B cell (primary cell): ENCODE results near the gene TRAF3. TPM values are rescaled to one million over a fixed set of nuclear protein-coding genes. Genes with fewer than 3 reads are reported as not detected.

Experiments used
- ATAC-seq: fragments of 200-7000 bp; cut with Tn5 transposase; one replicate; pipeline ENCODE4 v1.10.0; 2021; ENCODE audit warnings: low read depth, mild to moderate bottlenecking, moderate number of reproducible peaks, moderate library complexity
- CTCF ChIA-PET: fragments of 350-600 bp; sonication (Branson Sonifier 250); formaldehyde crosslinking; loops from one replicate; lab custom pipeline; 2021; ENCODE audit warnings: antibody characterized with exemption, inconsistent platforms; lab: Charles Lee
- POLR2A ChIA-PET: fragments of 350-600 bp; sonication (Branson Sonifier 250); formaldehyde crosslinking; loops from one replicate; lab custom pipeline; 2021; ENCODE audit warnings: antibody characterized with exemption; lab: Charles Lee
- DNase-seq: peaks from one replicate; pipeline ENCODE4 v3.0.0; 2013
- H2AFZ ChIP-seq: 2 replicates; pipeline ENCODE4 v1.6.1; 2012; ENCODE audit warnings: mild to moderate bottlenecking, low read depth, low read length; ENCODE audit not compliant: insufficient read depth, poor library complexity, severe bottlenecking
- H3K27ac ChIP-seq, 2 donors: 1 replicate in 1 of 2; 2 replicates in 1 of 2; pipeline ENCODE4 v1.5.1; 2012 to 2013; ENCODE audit warnings: low read length in 2 of 2, mild to moderate bottlenecking in 2 of 2, moderate library complexity in 1 of 2
- H3K27me3 ChIP-seq, 4 experiments: fragments of 200-600 bp in 1 of 4; sonication (generic) in 1 of 4; replicated peaks in 1 of 4; 1 replicate in 2 of 4; 2 replicates in 2 of 4; pipeline versions ENCODE4 v1.6.1 to v1.7.0; 2013 to 2016; ENCODE audit warnings: low read length in 3 of 4, mild to moderate bottlenecking in 2 of 4, mixed read lengths in 1 of 4, moderate library complexity in 1 of 4; ENCODE audit not compliant: insufficient read depth in 4 of 4, control insufficient read depth in 3 of 4; ENCODE audit errors: control extremely low read depth in 1 of 4
- H3K36me3 ChIP-seq, 2 experiments: replicated peaks in 1 of 2; 1 replicate in 1 of 2; 2 replicates in 1 of 2; pipeline versions ENCODE4 v1.6.1 to v1.7.1; 2013; ENCODE audit warnings: low read length in 1 of 2; ENCODE audit not compliant: insufficient read depth in 2 of 2, control insufficient read depth in 1 of 2; ENCODE audit errors: control extremely low read depth in 1 of 2, extremely low read depth in 1 of 2
- H3K4me1 ChIP-seq, 2 donors: fragments of 200-600 bp in 1 of 2; sonication (generic) in 1 of 2; 1 replicate in 1 of 2; 2 replicates in 1 of 2; pipeline versions ENCODE4 v1.5.1 to v1.6.1; 2013 to 2017; ENCODE audit warnings: low read length in 2 of 2; ENCODE audit not compliant: control insufficient read depth in 2 of 2, insufficient read depth in 2 of 2
- H3K4me2 ChIP-seq: replicated peaks from 2 replicates; pipeline ENCODE3; 2012; ENCODE audit warnings: mild to moderate bottlenecking, low read depth, low read length; ENCODE audit not compliant: poor library complexity, severe bottlenecking
- H3K4me3 ChIP-seq, 5 experiments: fragments of 200-600 bp in 1 of 5; sonication (generic) in 1 of 5; 1 replicate in 3 of 5; 2 replicates in 2 of 5; pipeline versions ENCODE4 v1.5.1 to v1.7.0; 2011 to 2016; ENCODE audit warnings: low read length in 4 of 5, mild to moderate bottlenecking in 4 of 5, low read depth in 2 of 5, control low read depth in 1 of 5, moderate library complexity in 1 of 5; ENCODE audit not compliant: insufficient read depth in 1 of 5; ENCODE audit errors: control extremely low read depth in 1 of 5, extremely low read depth in 1 of 5
- H3K79me2 ChIP-seq: fragments of 200-600 bp; sonication (generic); one replicate; pipeline ENCODE4 v1.6.0; 2016; ENCODE audit warnings: low read length; ENCODE audit not compliant: control insufficient read depth, insufficient read depth
- H3K9ac ChIP-seq: fragments of 200-600 bp; sonication (generic); 2 replicates; pipeline ENCODE4 v1.6.1; 2017; ENCODE audit warnings: mild to moderate bottlenecking, low read length, moderate library complexity
- H3K9me3 ChIP-seq, 3 donors: one replicate each; pipeline versions ENCODE4 v1.6.1 to v1.7.1; 2013; ENCODE audit warnings: low read length in 2 of 3; ENCODE audit not compliant: control insufficient read depth in 2 of 3, insufficient read depth in 1 of 3; ENCODE audit errors: control extremely low read depth in 1 of 3
- H4K20me1 ChIP-seq: 2 replicates; pipeline ENCODE4 v1.6.0; 2012; ENCODE audit warnings: mild to moderate bottlenecking, low read length; ENCODE audit not compliant: insufficient read depth, control insufficient read depth, poor library complexity, severe bottlenecking
- H3K27ac Mint-ChIP-seq: one replicate; pipeline ENCODE4 v1.8.0; 2021; ENCODE audit warnings: mixed read lengths
- H3K27me3 Mint-ChIP-seq: one replicate; pipeline ENCODE4 v1.8.0; 2021; ENCODE audit warnings: mixed read lengths
- H3K4me1 Mint-ChIP-seq: one replicate; pipeline ENCODE4 v1.8.0; 2021; ENCODE audit warnings: mixed read lengths
- H3K4me3 Mint-ChIP-seq: one replicate; pipeline ENCODE4 v1.8.0; 2021; ENCODE audit warnings: mixed read lengths
- H3K9me3 Mint-ChIP-seq: one replicate; pipeline ENCODE4 v1.8.0; 2022; ENCODE audit warnings: mixed read lengths; ENCODE audit not compliant: insufficient read depth
- EZH2 ChIP-seq: IDR thresholded peaks from 2 replicates; pipeline ENCODE4 v1.6.1; 2012; ENCODE audit warnings: borderline replicate concordance, low read depth, mild to moderate bottlenecking, moderate library complexity, low read length; ENCODE audit not compliant: insufficient read depth, poor library complexity, severe bottlenecking
- WGBS: methylation state at CpG from one replicate; pipeline ENCODE4 v1.1.5; 2013; ENCODE audit warnings: missing lambda C conversion rate; ENCODE audit not compliant: insufficient coverage; 5-methylcytosine and 5-hydroxymethylcytosine counted together
- intact Hi-C: fragments of 100-400 bp; cut with micrococcal nuclease; formaldehyde crosslinking; loops from one replicate; pipeline ENCODE4 v1.10.0; 2022
- polyA plus RNA-seq: library from polyadenylated mRNA; depleted of rRNA; stranded (reverse); fragments of >200 nt; gene quantifications from 2 replicates; pipeline ENCODE4 v1.2.3, GENCODE V29; 2012
- total RNA-seq, 2 donors: library from RNA; stranded (reverse); fragments of 120-200 nt in 1 of 2; gene quantifications; 1 replicate in 1 of 2; 2 replicates in 1 of 2; pipeline versions ENCODE4 v1.2.3 to v1.2.4, GENCODE V29; 2013 to 2022
- TF ChIP-seq, protein P1 (sequence below): fragments of 200-600 bp; IDR thresholded peaks from one replicate; pipeline ENCODE4 v1.8.0; 2022; ENCODE audit warnings: antibody characterized with exemption, mild to moderate bottlenecking

The TRAF3 gene
- total and polyA plus RNA-seq, 2 donors (not counting 1 experiment from before 2014, with no cell fraction given) = 42.8 to 89.8 TPM

DNA sequence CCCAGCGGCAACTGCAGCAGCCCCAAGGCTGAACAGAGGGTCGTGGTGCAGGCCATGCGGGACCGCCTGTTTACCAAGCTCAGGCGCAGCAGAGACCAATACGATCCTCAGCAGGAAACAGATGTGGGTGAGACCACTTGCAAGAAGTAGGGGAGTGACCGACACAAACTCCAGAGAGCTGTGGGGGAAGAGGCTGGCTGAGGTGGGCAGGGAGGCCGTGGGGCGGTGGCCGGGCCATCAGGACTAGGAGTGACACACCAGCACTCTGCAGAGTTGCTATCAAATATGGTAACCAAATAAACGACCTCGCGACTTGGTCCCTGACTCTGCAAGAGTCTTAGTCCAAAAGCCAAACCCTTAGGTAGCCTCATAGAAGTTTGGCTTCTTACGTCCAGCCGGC lies 175.9 kb downstream of the TRAF3 start:
- no peak overlapping the region for H3K9ac ChIP-seq
- TF ChIP-seq, protein P1, sequence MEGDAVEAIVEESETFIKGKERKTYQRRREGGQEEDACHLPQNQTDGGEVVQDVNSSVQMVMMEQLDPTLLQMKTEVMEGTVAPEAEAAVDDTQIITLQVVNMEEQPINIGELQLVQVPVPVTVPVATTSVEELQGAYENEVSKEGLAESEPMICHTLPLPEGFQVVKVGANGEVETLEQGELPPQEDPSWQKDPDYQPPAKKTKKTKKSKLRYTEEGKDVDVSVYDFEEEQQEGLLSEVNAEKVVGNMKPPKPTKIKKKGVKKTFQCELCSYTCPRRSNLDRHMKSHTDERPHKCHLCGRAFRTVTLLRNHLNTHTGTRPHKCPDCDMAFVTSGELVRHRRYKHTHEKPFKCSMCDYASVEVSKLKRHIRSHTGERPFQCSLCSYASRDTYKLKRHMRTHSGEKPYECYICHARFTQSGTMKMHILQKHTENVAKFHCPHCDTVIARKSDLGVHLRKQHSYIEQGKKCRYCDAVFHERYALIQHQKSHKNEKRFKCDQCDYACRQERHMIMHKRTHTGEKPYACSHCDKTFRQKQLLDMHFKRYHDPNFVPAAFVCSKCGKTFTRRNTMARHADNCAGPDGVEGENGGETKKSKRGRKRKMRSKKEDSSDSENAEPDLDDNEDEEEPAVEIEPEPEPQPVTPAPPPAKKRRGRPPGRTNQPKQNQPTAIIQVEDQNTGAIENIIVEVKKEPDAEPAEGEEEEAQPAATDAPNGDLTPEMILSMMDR = no peak
- TF ChIP-seq EZH2 = no peak
- H3K79me2 ChIP-seq = no peaks in the 10 kb centered on the region
- no peak overlapping the region for H2AFZ ChIP-seq
- Mint-ChIP-seq H3K27ac (no peak overlapping the region), H3K4me3 (no peak overlapping the region), H3K4me1 (peaks cover 15% of the 10 kb centered on the region), H3K27me3 (no peaks in the 10 kb centered on the region), H3K9me3 (no peaks in the 10 kb centered on the region)
- H3K4me1 ChIP-seq = peaks cover 17 to 20% of the 10 kb centered on the region in 2 donors
- no peaks in the 10 kb centered on the region for H4K20me1 ChIP-seq
- 82% methylated on average over 15 of the region's 15 CpGs for WGBS
- ChIA-PET POLR2A (no interaction called here), CTCF (no interaction called here)
- intact Hi-C loops = no loop called here
- no peak overlapping the region for H3K4me3 ChIP-seq
- peaks cover 0 to 36% of the 10 kb centered on the region in 2 experiments for H3K36me3 ChIP-seq
- H3K27ac ChIP-seq = no peak overlapping the region
- ATAC-seq (no peak), DNase-seq (no peak)
- no peaks in the 10 kb centered on the region for H3K9me3 ChIP-seq
- H3K4me2 ChIP-seq = no peak overlapping the region
- no peaks in the 10 kb centered on the region for H3K27me3 ChIP-seq

DNA sequence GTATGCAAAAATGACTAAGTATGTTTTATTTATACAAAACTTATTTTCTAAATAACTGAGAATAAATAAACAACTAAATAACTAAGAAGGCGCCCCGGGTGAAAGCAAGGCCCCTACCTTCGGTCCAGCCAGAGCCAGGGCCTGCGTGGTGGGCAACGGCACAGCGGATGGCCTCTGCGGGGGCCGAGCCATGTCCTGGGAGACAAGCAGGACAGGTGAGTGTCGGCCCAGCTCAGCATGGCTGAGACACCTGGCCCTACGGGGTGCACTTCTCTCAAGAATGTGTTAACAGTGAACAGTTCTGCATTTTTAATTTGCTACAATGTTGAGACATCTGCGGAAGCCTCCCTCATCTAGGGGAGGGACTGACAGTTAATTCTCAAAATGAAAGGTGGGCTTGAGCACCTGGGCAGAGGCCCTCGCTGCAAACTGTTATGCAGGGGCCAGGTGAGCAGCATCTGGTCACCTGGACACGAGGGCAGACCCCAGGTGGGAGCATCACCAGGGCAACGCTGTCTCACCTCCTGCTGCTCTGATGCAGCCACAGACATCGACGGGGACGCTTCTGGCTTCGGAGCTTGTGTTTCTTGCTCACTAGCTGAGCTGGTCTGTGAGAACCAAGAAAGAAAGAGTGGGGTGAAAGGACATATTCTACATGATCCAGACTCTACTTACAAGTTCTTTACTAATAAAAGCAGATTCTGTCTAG lies 177.0 kb downstream of the TRAF3 start:
- Histone ChIP-seq H4K20me1 (no peaks in the 10 kb centered on the region), H3K79me2 (no peaks in the 10 kb centered on the region), H3K27me3 (no peaks in the 10 kb centered on the region), H3K4me2 (no peak overlapping the region), H3K4me1 (peaks cover 11 to 12% of the 10 kb centered on the region in 2 donors), H3K27ac (no peak overlapping the region), H2AFZ (no peak overlapping the region), H3K9ac (no peak overlapping the region), H3K9me3 (no peaks in the 10 kb centered on the region), H3K4me3 (no peak overlapping the region), H3K36me3 (peaks cover 0 to 43% of the 10 kb centered on the region in 2 experiments)
- no peaks in the 10 kb centered on the region for H3K27me3 Mint-ChIP-seq
- intact Hi-C loops = no loop called here
- ATAC-seq (no peak), DNase-seq (no peak)
- ChIA-PET CTCF (no interaction called here), POLR2A (no interaction called here)
- H3K4me3 Mint-ChIP-seq = no peak overlapping the region
- no peak overlapping the region for H3K27ac Mint-ChIP-seq
- TF ChIP-seq, protein P1 = no peak
- no peak for TF ChIP-seq EZH2
- peaks cover 8% of the 10 kb centered on the region for H3K4me1 Mint-ChIP-seq
- 97% methylated on average over 12 of the region's 18 CpGs for WGBS
- H3K9me3 Mint-ChIP-seq = no peaks in the 10 kb centered on the region
